Measurements from ENCODE around the gene TBC1D1.
"Not testable (repeated sequence)": the region's sequence is repeated elsewhere in the genome, so short reads cannot be mapped to it uniquely, and the experiment has no call there.

Gene TBC1D1

GRCh38 chr4:37922328-37922727 lies 31.4 kb downstream of the TBC1D1 start:
- H3K36me3 ChIP-seq (replicated peaks) = no peaks in the 10 kb centered on the region
- no peak for DNase-seq (ENCODE audit: low spot score in 2 of 2)
- in situ Hi-C loops (cut with MboI; ENCODE audit: low sequenced_read_pairs) = no loop called here

GRCh38 chr4:37923089-37923488 lies 32.2 kb downstream of the TBC1D1 start:
- H3K4me3 ChIP-seq; H3K27me3 ChIP-seq (ENCODE audit: low read depth); DNase-seq (ENCODE audit: low spot score in 2 of 2); H3K36me3 ChIP-seq (replicated peaks); in situ Hi-C loops (cut with MboI; ENCODE audit: low sequenced_read_pairs); H3K9me3 ChIP-seq: not testable (repeated sequence)
- peaks cover 12% of the 10 kb centered on the region for H3K4me1 ChIP-seq

More at GRCh38 chr4:37922328-37922727, 31.4 kb downstream of the TBC1D1 start:
- H3K9me3 ChIP-seq = no peaks in the 10 kb centered on the region
- peaks cover 9% of the 10 kb centered on the region for H3K4me1 ChIP-seq
- H3K27me3 ChIP-seq (ENCODE audit: low read depth) = no peaks in the 10 kb centered on the region
- no peak overlapping the region for H3K4me3 ChIP-seq

- H3K27me3 ChIP-seq (ENCODE audit: low read depth) = no peaks in the 10 kb centered on the region
- no peak for DNase-seq (ENCODE audit: low spot score in 2 of 2)
- no peak overlapping the region for H3K4me3 ChIP-seq
- H3K9me3 ChIP-seq = no peaks in the 10 kb centered on the region
- H3K36me3 ChIP-seq (replicated peaks) = no peaks in the 10 kb centered on the region
- H3K4me1 ChIP-seq = peaks cover 23% of the 10 kb centered on the region
- in situ Hi-C loops (cut with MboI; ENCODE audit: low sequenced_read_pairs) = no loop called here
Measured at GRCh38 chr4:37924946-37925345, 34.1 kb downstream of the TBC1D1 start.

GRCh38 chr4:37927434-37927833 lies 36.5 kb downstream of the TBC1D1 start:
- H3K4me1 ChIP-seq = peaks cover 28% of the 10 kb centered on the region
- H3K36me3 ChIP-seq (replicated peaks) = no peaks in the 10 kb centered on the region
- H3K4me3 ChIP-seq = no peak overlapping the region
- DNase-seq (ENCODE audit: low spot score in 2 of 2) = peak; percentile 31 to 69
- in situ Hi-C loops (cut with MboI; ENCODE audit: low sequenced_read_pairs) = no loop called here
- no peaks in the 10 kb centered on the region for H3K9me3 ChIP-seq
- H3K27me3 ChIP-seq (ENCODE audit: low read depth) = no peaks in the 10 kb centered on the region

GRCh38 chr4:37928426-37929416 lies 37.8 kb downstream of the TBC1D1 start:
- peak; percentile 33 to 59 for DNase-seq (ENCODE audit: low spot score in 2 of 2)
- Histone ChIP-seq H3K27me3 (ENCODE audit: low read depth) (no peaks in the 10 kb centered on the region), H3K4me3 (no peak overlapping the region), H3K9me3 (no peaks in the 10 kb centered on the region), H3K4me1 (peaks cover 28% of the 10 kb centered on the region), H3K36me3 (replicated peaks) (no peaks in the 10 kb centered on the region)
- in situ Hi-C loops (cut with MboI; ENCODE audit: low sequenced_read_pairs) = no loop called here

- in situ Hi-C loops (cut with MboI; ENCODE audit: low sequenced_read_pairs) = no loop called here
- DNase-seq (ENCODE audit: low spot score in 2 of 2) = no peak
- no peak overlapping the region for H3K4me3 ChIP-seq
- H3K4me1 ChIP-seq = peaks cover 7% of the 10 kb centered on the region
- H3K36me3 ChIP-seq (replicated peaks) = no peaks in the 10 kb centered on the region
- H3K27me3 ChIP-seq (ENCODE audit: low read depth) = no peaks in the 10 kb centered on the region
- H3K9me3 ChIP-seq = no peaks in the 10 kb centered on the region
Measured at GRCh38 chr4:37934096-37934495, 43.2 kb downstream of the TBC1D1 start.

- H3K27me3 ChIP-seq (ENCODE audit: low read depth) = no peaks in the 10 kb centered on the region
- no peak overlapping the region for H3K4me3 ChIP-seq
- no peaks in the 10 kb centered on the region for H3K9me3 ChIP-seq
- no peak for DNase-seq (ENCODE audit: low spot score in 2 of 2)
- H3K4me1 ChIP-seq = peaks cover 5% of the 10 kb centered on the region; the same call in 1 of the 2 replicates
- in situ Hi-C loops (cut with MboI; ENCODE audit: low sequenced_read_pairs) = no loop called here
- H3K36me3 ChIP-seq (replicated peaks) = no peaks in the 10 kb centered on the region
Measured at GRCh38 chr4:37934609-37935008, 43.7 kb downstream of the TBC1D1 start.

GRCh38 chr4:37935026-37935425 lies 44.1 kb downstream of the TBC1D1 start:
- H3K4me3 ChIP-seq = no peak overlapping the region
- in situ Hi-C loops (cut with MboI; ENCODE audit: low sequenced_read_pairs) = no loop called here
- H3K9me3 ChIP-seq = no peaks in the 10 kb centered on the region
- no peak for DNase-seq (ENCODE audit: low spot score in 2 of 2)
- H3K4me1 ChIP-seq = peaks cover 5% of the 10 kb centered on the region; the same call in 1 of the 2 replicates
- no peaks in the 10 kb centered on the region for H3K36me3 ChIP-seq (replicated peaks)
- no peaks in the 10 kb centered on the region for H3K27me3 ChIP-seq (ENCODE audit: low read depth)

GRCh38 chr4:37936889-37937498 lies 46.1 kb downstream of the TBC1D1 start:
- Histone ChIP-seq H3K27me3 (ENCODE audit: low read depth) (no peaks in the 10 kb centered on the region), H3K4me1 (no peaks in the 10 kb centered on the region), H3K9me3 (no peaks in the 10 kb centered on the region), H3K36me3 (replicated peaks) (no peaks in the 10 kb centered on the region), H3K4me3 (no peak overlapping the region)
- no peak for DNase-seq (ENCODE audit: low spot score in 2 of 2)
- in situ Hi-C loops (cut with MboI; ENCODE audit: low sequenced_read_pairs) = no loop called here

GRCh38 chr4:37938208-37938607 lies 47.3 kb downstream of the TBC1D1 start:
- no peaks in the 10 kb centered on the region for H3K36me3 ChIP-seq (replicated peaks)
- H3K4me1 ChIP-seq = no peaks in the 10 kb centered on the region
- in situ Hi-C loops (cut with MboI; ENCODE audit: low sequenced_read_pairs) = no loop called here
- no peak for DNase-seq (ENCODE audit: low spot score in 2 of 2)
- no peaks in the 10 kb centered on the region for H3K9me3 ChIP-seq
- no peaks in the 10 kb centered on the region for H3K27me3 ChIP-seq (ENCODE audit: low read depth)
- H3K4me3 ChIP-seq = no peak overlapping the region

GRCh38 chr4:37946503-37947179 lies 55.8 kb downstream of the TBC1D1 start:
- Histone ChIP-seq H3K4me3 (no peak overlapping the region), H3K36me3 (replicated peaks) (no peaks in the 10 kb centered on the region), H3K4me1 (no peaks in the 10 kb centered on the region), H3K9me3 (no peaks in the 10 kb centered on the region), H3K27me3 (ENCODE audit: low read depth) (no peaks in the 10 kb centered on the region)
- DNase-seq (ENCODE audit: low spot score in 2 of 2) = no peak
- in situ Hi-C loops (cut with MboI; ENCODE audit: low sequenced_read_pairs) = no loop called here

- in situ Hi-C loops (cut with MboI; ENCODE audit: low sequenced_read_pairs) = no loop called here
- no peak for DNase-seq (ENCODE audit: low spot score in 2 of 2)
- Histone ChIP-seq H3K27me3 (ENCODE audit: low read depth) (no peaks in the 10 kb centered on the region), H3K4me3 (no peak overlapping the region), H3K4me1 (no peaks in the 10 kb centered on the region), H3K9me3 (no peaks in the 10 kb centered on the region), H3K36me3 (replicated peaks) (no peaks in the 10 kb centered on the region)
Measured at GRCh38 chr4:37948542-37948941, 57.7 kb downstream of the TBC1D1 start.

GRCh38 chr4:37949636-37950426 lies 58.9 kb downstream of the TBC1D1 start:
- H3K9me3 ChIP-seq = no peaks in the 10 kb centered on the region
- no peaks in the 10 kb centered on the region for H3K27me3 ChIP-seq (ENCODE audit: low read depth)
- no peaks in the 10 kb centered on the region for H3K36me3 ChIP-seq (replicated peaks)
- DNase-seq (ENCODE audit: low spot score in 2 of 2) = no peak
- no peaks in the 10 kb centered on the region for H3K4me1 ChIP-seq
- in situ Hi-C loops (cut with MboI; ENCODE audit: low sequenced_read_pairs) = no loop called here
- no peak overlapping the region for H3K4me3 ChIP-seq

All from HAP-1 (cell line).